ENCODE measurements around the gene DDAH1. TPM values are rescaled to one million over a fixed set of nuclear protein-coding genes. Genes with fewer than 3 reads are reported as not detected.

The DDAH1 gene
- total and polyA plus RNA-seq, 2 donors (not counting 3 experiments of a cell fraction or from before 2014, with no cell fraction given), result 44.0 to 75.2 TPM

DNA sequence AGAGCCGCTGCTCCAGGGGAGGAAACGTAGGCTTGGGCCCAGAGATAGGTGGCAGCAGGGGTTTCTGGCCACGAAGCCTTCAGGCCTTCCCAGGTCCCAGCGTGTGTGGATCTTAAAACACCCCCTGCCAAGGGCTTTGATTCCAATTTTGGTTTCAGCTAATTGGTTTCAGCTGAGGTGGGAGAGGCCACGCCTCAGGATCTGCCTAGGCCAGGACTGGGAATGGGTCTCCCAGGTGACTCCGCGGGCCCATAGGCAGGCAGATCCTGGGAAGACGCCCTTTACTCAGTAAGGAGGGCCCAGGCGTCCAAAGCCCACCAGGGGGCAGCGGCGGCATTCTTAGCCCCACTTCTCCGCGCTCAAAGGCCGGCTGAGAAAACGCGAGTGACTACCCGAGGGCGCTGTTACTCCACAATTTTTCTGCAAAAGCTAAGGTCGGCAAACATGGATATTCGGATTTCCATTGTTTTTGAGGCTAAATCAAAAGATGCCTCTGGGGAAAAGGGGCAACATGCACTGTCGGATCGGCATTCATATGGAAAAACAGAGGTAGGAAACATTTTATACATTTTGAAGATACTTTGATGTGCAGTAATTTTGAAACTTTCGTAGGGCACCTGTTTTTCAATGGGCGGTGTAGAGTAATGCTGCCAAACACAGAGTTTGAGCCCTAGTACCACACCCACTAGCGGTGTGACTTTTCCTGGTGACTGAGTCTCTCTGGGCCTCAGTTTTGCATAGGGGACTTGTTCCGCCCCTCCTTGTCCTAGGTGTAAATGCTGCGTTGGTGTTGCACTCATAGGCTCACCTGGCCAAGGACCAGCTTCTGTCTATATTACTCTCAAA is 156.7 kb downstream of the DDAH1 start:
- Histone ChIP-seq H3K79me2 (ENCODE audit: control insufficient read depth, insufficient read depth, low read length) (no peaks in the 10 kb centered on the region), H3K4me2 (ENCODE audit: insufficient read depth, low read length) (peak overlapping the region; percentile 13), H3K27me3 (ENCODE audit: control insufficient read depth in 2 of 2, insufficient read depth in 2 of 2, low read length in 2 of 2) (no peaks in the 10 kb centered on the region), H3K4me1 (ENCODE audit: control insufficient read depth, extremely low read depth, insufficient read depth, low read length) (peaks cover 21% of the 10 kb centered on the region), H3K36me3 (ENCODE audit: control insufficient read depth in 2 of 2, extremely low read depth in 1 of 2, insufficient read depth in 2 of 2, low read length in 2 of 2) (no peaks in the 10 kb centered on the region), H3K4me3 (replicated peaks in 1 of 3; ENCODE audit: insufficient read depth in 1 of 3, low read depth in 1 of 3, low read length in 3 of 3) (no peak overlapping the region), H3K9ac (replicated peaks; ENCODE audit: extremely low read depth, insufficient read depth, low read length) (peak overlapping the region; percentile 33), H3K9me3 (replicated peaks; ENCODE audit: control insufficient read depth, insufficient read depth, low read length) (no peaks in the 10 kb centered on the region), H2AFZ (ENCODE audit: low read depth, low read length) (peak overlapping the region; percentile 23), H3K9me1 (replicated peaks; ENCODE audit: control insufficient read depth, extremely low read depth, insufficient read depth, low read length) (no peaks in the 10 kb centered on the region), H3K27ac (ENCODE audit: insufficient read depth, low read depth, low read length) (peak overlapping the region; percentile 44), H4K20me1 (replicated peaks; ENCODE audit: control insufficient read depth, extremely low read depth, insufficient read depth, low read length) (no peaks in the 10 kb centered on the region)
- CTCF ChIA-PET, result interaction anchor here (0.6 to 4.1 kb wide), 59 partner anchors 10 to 710 kb away, joined by 3 to 78 read pairs (median 4); partner anchors contain the start of genes BCL10, CCN1 and DDAH1
- TF ChIP-seq GATA2 (IDR thresholded peaks at IDR 0.05; ENCODE audit: insufficient read depth, insufficient read length, low read depth, low read length) (no peak), CTCF (IDR thresholded peaks at IDR 0.05; ENCODE audit: extremely low read depth in 1 of 2, insufficient read depth in 1 of 2, low read depth in 1 of 2, low read length in 2 of 2) (peak; percentile 99), MYC (IDR thresholded peaks at IDR 0.05; ENCODE audit: low read depth, low read length) (no peak), EZH2 (IDR thresholded peaks at IDR 0.05; ENCODE audit: borderline replicate concordance, low read depth, low read length, severe bottlenecking) (no peak), JUN (IDR thresholded peaks at IDR 0.05; ENCODE audit: borderline replicate concordance, insufficient read depth, insufficient read length, low read depth) (no peak), FOS (IDR thresholded peaks at IDR 0.05; ENCODE audit: borderline replicate concordance, insufficient read depth, low read length) (no peak), POLR2A (IDR thresholded peaks at IDR 0.05; ENCODE audit: low read depth, low read length) (no peak), POLR2AphosphoS5 (IDR thresholded peaks at IDR 0.05; ENCODE audit: insufficient read depth, low read depth, low read length) (peak; percentile 43)
- TF ChIP-seq, protein P1, sequence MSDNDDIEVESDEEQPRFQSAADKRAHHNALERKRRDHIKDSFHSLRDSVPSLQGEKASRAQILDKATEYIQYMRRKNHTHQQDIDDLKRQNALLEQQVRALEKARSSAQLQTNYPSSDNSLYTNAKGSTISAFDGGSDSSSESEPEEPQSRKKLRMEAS (IDR thresholded peaks at IDR 0.05; ENCODE audit: insufficient read depth, insufficient read length), result no peak
- intact Hi-C loops (cut with micrococcal nuclease), result loop anchor here (1.0 to 10.0 kb wide), 11 partner anchors 21 to 711 kb away; no protein-coding TSS in a partner anchor
- FAIRE-seq, result peak; percentile 89
- POLR2A ChIA-PET, result interaction anchor here (1.0 to 2.3 kb wide), 7 partner anchors 22 to 273 kb away, joined by 3 to 10 read pairs (median 6); partner anchors contain the start of genes CCN1 and DDAH1
- peak; percentile 91 for DNase-seq (ENCODE audit: low read depth, low spot score)
- TSS peak; percentile 64 for BruUV-seq (replicated peaks)
- dilution Hi-C loops (cut with MboI; ENCODE audit: extremely low pct_ligation_motif_present, low sequenced_read_pairs), result loop anchor here (25.0 kb wide), 1 partner anchor 379 kb away; no protein-coding TSS in a partner anchor
